Measurements from ENCODE around the gene CD82. TPM values are rescaled to one million over a fixed set of nuclear protein-coding genes. Genes with fewer than 3 reads are reported as not detected.
A peak's percentile ranks its signal among the peaks of the same experiment; 100 is the strongest.

Gene CD82
- total and polyA plus RNA-seq, 2 of the 13 experiments (the other 11 are each of a cell fraction or from before 2014, with no cell fraction given) = 0.05 TPM; not detected in 1

- TF ChIP-seq ZNF687 (CRISPR knock-in tag; IDR thresholded peaks at IDR 0.05) (peak; percentile 41), ZNF841 (CRISPR knock-in tag; IDR thresholded peaks at IDR 0.05; ENCODE audit: borderline replicate concordance) (no peak), IRF9 (CRISPR knock-in tag; IDR thresholded peaks at IDR 0.05; ENCODE audit: borderline replicate concordance) (0 out of 2 replicates have a peak, but pooled peaks have one; percentile 19), KDM6A (CRISPR knock-in tag; IDR thresholded peaks at IDR 0.05; ENCODE audit: low read depth) (no peak), ZNF275 (CRISPR knock-in tag; IDR thresholded peaks at IDR 0.05; ENCODE audit: borderline replicate concordance) (no peak), TOPORS (CRISPR knock-in tag; IDR thresholded peaks at IDR 0.05) (0 out of 2 replicates have a peak, but pooled peaks have one; percentile 27), ZNF709 (CRISPR knock-in tag; IDR thresholded peaks at IDR 0.05) (no peak), ZFY (CRISPR knock-in tag; IDR thresholded peaks at IDR 0.05) (peak; percentile 26; the same call in 1 of the 2 replicates), NFE2L1 (CRISPR knock-in tag; IDR thresholded peaks at IDR 0.05; ENCODE audit: borderline replicate concordance) (no peak), NFKB2 (CRISPR knock-in tag; IDR thresholded peaks at IDR 0.05; ENCODE audit: borderline replicate concordance) (peak; percentile 62; the same call in 1 of the 2 replicates), ZNF501 (CRISPR knock-in tag; IDR thresholded peaks at IDR 0.05) (0 out of 2 replicates have a peak, but pooled peaks have one; percentile 27), KDM2A (CRISPR knock-in tag; IDR thresholded peaks at IDR 0.05; ENCODE audit: borderline replicate concordance, low read depth) (peak; percentile 52; the same call in 1 of the 2 replicates), HDAC1 (CRISPR knock-in tag; IDR thresholded peaks at IDR 0.05) (0 out of 2 replicates have a peak, but pooled peaks have one; percentile 25), IRF2 (CRISPR knock-in tag; IDR thresholded peaks at IDR 0.05) (peak; percentile 30; the same call in 1 of the 2 replicates), FOXA3 (CRISPR knock-in tag; IDR thresholded peaks at IDR 0.05) (peak; percentile 25; the same call in 1 of the 2 replicates), REPIN1 (CRISPR knock-in tag; IDR thresholded peaks at IDR 0.05; ENCODE audit: borderline replicate concordance, low read depth) (peak; percentile 31; the same call in 1 of the 2 replicates), TARDBP (CRISPR knock-in tag; IDR thresholded peaks at IDR 0.05) (peak; percentile 47; the same call in 1 of the 2 replicates), XRCC5 (optimal IDR thresholded peaks at IDR 0.05; ENCODE audit: low read length) (peak; percentile 86), STAG1 (CRISPR knock-in tag; IDR thresholded peaks at IDR 0.05) (peak; percentile 92), GABPB1 (CRISPR knock-in tag; IDR thresholded peaks at IDR 0.05) (peak; percentile 43), ZBTB20 (CRISPR knock-in tag; IDR thresholded peaks at IDR 0.05; ENCODE audit: borderline replicate concordance, low read depth) (0 out of 2 replicates have a peak, but pooled peaks have one; percentile 34), YY1 (IDR thresholded peaks at IDR 0.05; ENCODE audit: insufficient read depth, insufficient replicate concordance, low read depth, low read length) (peak; percentile 35), ZNF782 (CRISPR knock-in tag; IDR thresholded peaks at IDR 0.05; ENCODE audit: borderline replicate concordance) (0 out of 2 replicates have a peak, but pooled peaks have one; percentile 31)
Observed at GRCh38 chr11:44621140-44621681, 55.7 kb downstream of the CD82 start (continued).
